ENCODE data around the gene GIMD1.

The GIMD1 gene

DNA sequence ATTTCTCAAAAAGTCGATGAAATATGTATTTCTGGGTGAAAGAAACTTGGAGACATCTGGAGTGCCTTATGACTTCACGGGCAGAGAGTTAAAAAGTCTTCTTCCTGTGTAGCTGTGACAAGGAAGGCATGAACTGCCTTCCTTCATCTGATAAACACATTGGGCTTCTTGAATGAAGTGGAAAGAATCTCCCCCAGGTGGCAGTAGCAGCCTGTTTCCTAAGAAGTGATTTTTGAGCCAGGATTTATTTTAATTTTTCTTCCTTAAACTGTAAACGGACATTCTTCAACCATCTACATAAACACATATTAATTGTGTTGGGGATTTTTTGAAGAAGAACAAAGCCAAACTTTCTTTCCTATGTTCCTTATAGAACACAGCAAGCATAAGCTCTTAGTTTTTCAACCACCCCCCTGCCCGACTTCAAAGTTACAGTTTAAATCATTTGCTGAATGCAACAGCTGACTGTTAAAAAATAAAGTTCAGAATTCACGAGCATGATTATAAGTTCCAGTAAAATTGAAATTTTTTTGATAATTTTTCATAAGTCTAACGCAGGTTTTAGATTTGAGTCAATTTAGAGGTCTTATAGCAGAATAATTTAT lies 980 bp upstream of the GIMD1 start:
- peak; percentile 81 for TF ChIP-seq CTCF (conservative IDR thresholded peaks at IDR 0.05; ENCODE audit: control insufficient read depth, insufficient read depth, low read depth, low read length)
- peak; percentile 88 for DNase-seq (ENCODE audit: low read depth)
- H3K4me3 ChIP-seq (ENCODE audit: control insufficient read depth, low read depth, low read length), result no peak overlapping the region

DNA sequence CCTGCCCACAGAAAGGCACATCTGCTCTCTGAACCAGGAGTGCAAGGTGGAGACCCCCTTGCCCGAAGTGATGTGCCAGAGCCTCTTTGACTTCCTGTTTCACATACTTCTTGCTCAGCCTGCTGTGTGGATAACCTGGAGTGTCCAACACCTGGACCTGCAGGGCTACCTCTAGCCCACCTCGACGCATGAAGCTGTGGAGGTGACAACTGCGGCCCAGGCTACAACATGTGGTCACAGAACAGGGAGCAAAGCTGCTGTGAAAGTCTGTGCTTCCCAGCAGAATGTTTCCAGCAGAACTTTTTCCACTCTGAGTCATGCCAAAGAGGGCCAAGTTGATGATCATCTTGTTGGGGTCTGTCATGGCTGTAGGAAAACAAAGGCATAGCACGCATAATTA lies 1.5 kb downstream of the GIMD1 start:
- no peak for DNase-seq (ENCODE audit: low read depth)
- no peak overlapping the region for H3K4me3 ChIP-seq (ENCODE audit: control insufficient read depth, low read depth, low read length)
- TF ChIP-seq CTCF (conservative IDR thresholded peaks at IDR 0.05; ENCODE audit: control insufficient read depth, insufficient read depth, low read depth, low read length), result no peak

DNA sequence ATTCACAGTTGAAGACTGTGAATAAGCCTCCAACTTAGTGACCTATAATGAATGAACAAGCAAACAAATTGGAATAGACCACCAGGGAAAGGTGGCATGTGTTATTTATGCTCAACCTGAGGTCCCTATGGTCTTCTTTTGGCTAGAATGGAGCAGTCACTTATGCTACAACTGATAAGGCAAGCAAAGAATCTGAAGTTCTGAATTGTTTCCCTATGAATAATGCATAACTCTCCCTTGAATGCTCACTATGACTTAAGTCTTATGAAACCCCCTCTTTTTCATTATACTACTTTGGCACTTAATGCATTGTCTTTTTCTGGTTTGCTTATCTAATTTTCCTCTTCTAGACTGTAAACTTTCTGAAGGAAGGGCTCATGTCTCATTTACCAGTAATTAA lies 2.6 kb downstream of the GIMD1 start:
- DNase-seq (ENCODE audit: low read depth), result peak; percentile 14
- H3K4me3 ChIP-seq (ENCODE audit: control insufficient read depth, low read depth, low read length), result no peak overlapping the region
- TF ChIP-seq CTCF (conservative IDR thresholded peaks at IDR 0.05; ENCODE audit: control insufficient read depth, insufficient read depth, low read depth, low read length), result no peak

GRCh38 chr4:106365613-106366012 lies 3.0 kb downstream of the GIMD1 start:
- no peak for TF ChIP-seq CTCF (conservative IDR thresholded peaks at IDR 0.05; ENCODE audit: control insufficient read depth, insufficient read depth, low read depth, low read length)
- H3K4me3 ChIP-seq (ENCODE audit: control insufficient read depth, low read depth, low read length), result no peak overlapping the region
- DNase-seq (ENCODE audit: low read depth), result peak; percentile 92

GRCh38 chr4:106364282-106364681 lies 4.3 kb downstream of the GIMD1 start:
- DNase-seq (ENCODE audit: low read depth), result no peak
- no peak for TF ChIP-seq CTCF (conservative IDR thresholded peaks at IDR 0.05; ENCODE audit: control insufficient read depth, insufficient read depth, low read depth, low read length)
- no peak overlapping the region for H3K4me3 ChIP-seq (ENCODE audit: control insufficient read depth, low read depth, low read length)

GRCh38 chr4:106362086-106362825 lies 6.3 kb downstream of the GIMD1 start:
- no peak for TF ChIP-seq CTCF (conservative IDR thresholded peaks at IDR 0.05; ENCODE audit: control insufficient read depth, insufficient read depth, low read depth, low read length)
- DNase-seq (ENCODE audit: low read depth), result no peak
- no peak overlapping the region for H3K4me3 ChIP-seq (ENCODE audit: control insufficient read depth, low read depth, low read length)
